Endometrial microvascular endothelial cells (primary cell): ENCODE results near the gene SMPD1. TPM values are rescaled to one million over a fixed set of nuclear protein-coding genes. Genes with fewer than 3 reads are reported as not detected.

Experiments used
- in situ Hi-C: cut with HindIII; loops from 2 replicates; pipeline ENCODE4 v1.10.0; 2017; ENCODE audit warnings: low sequenced_read_pairs, low pct_unique_long_range_greater_than_20kb; ENCODE audit errors: inconsistent ontology term
- total RNA-seq: library from RNA; depleted of rRNA; stranded (reverse); fragments of >200 nt; gene quantifications from one replicate; pipeline ENCODE4 v1.2.3, GENCODE V29; 2015; ENCODE audit errors: inconsistent ontology term

Gene SMPD1
- total RNA-seq, 1 donor from 2014 or later: 83.9 TPM

- in situ Hi-C loops: loop anchor here (25.0 kb wide), 1 partner anchor 207 kb away; the partner anchor contains the start of genes ILK, RRP8, TAF10 and TPP1
Observed at GRCh38 chr11:6405052-6405667, 14.9 kb downstream of the SMPD1 start.

- in situ Hi-C loops: loop anchor here (25.0 kb wide), 1 partner anchor 206 kb away; the partner anchor contains the start of genes ILK, RRP8, TAF10 and TPP1
Observed at GRCh38 chr11:6405846-6406245, 15.6 kb downstream of the SMPD1 start.

GRCh38 chr11:6406370-6406769 is 16.1 kb downstream of the SMPD1 start:
- in situ Hi-C loops: loop anchor here (25.0 kb wide), 1 partner anchor 206 kb away; the partner anchor contains the start of genes ILK, RRP8, TAF10 and TPP1

GRCh38 chr11:6410695-6411430 is 20.6 kb downstream of the SMPD1 start:
- in situ Hi-C loops: loop anchor here (25.0 kb wide), 1 partner anchor 201 kb away; the partner anchor contains the start of genes ILK, RRP8, TAF10 and TPP1

GRCh38 chr11:6411594-6412031 is 21.3 kb downstream of the SMPD1 start:
- in situ Hi-C loops: loop anchor here (25.0 kb wide), 1 partner anchor 201 kb away; the partner anchor contains the start of genes ILK, RRP8, TAF10 and TPP1

GRCh38 chr11:6413791-6414201 is 23.5 kb downstream of the SMPD1 start:
- in situ Hi-C loops: loop anchor here (25.0 kb wide), 1 partner anchor 199 kb away; the partner anchor contains the start of genes ILK, RRP8, TAF10 and TPP1

GRCh38 chr11:6414874-6415328 is 24.6 kb downstream of the SMPD1 start:
- in situ Hi-C loops: loop anchor here (25.0 kb wide), 1 partner anchor 197 kb away; the partner anchor contains the start of genes ILK, RRP8, TAF10 and TPP1

- in situ Hi-C loops: loop anchor here (25.0 kb wide), 1 partner anchor 197 kb away; the partner anchor contains the start of genes ILK, RRP8, TAF10 and TPP1
Observed at GRCh38 chr11:6415797-6416196, 25.5 kb downstream of the SMPD1 start.

- in situ Hi-C loops: loop anchor here (25.0 kb wide), 1 partner anchor 194 kb away; the partner anchor contains the start of genes ILK, RRP8, TAF10 and TPP1
Observed at GRCh38 chr11:6417907-6418556, 27.8 kb downstream of the SMPD1 start.

- in situ Hi-C loops: loop anchor here (25.0 kb wide), 1 partner anchor 194 kb away; the partner anchor contains the start of genes ILK, RRP8, TAF10 and TPP1
Observed at GRCh38 chr11:6418557-6419008, 28.3 kb downstream of the SMPD1 start.

- in situ Hi-C loops: loop anchor here (25.0 kb wide), 1 partner anchor 193 kb away; the partner anchor contains the start of genes ILK, RRP8, TAF10 and TPP1
Observed at GRCh38 chr11:6419009-6419631, 28.8 kb downstream of the SMPD1 start, which contains the start of gene APBB1. Gene APBB1, minus strand, starts transcription at chr11:6419094. Its CDS starts 7,747 bp downstream, at chr11:6411347.

- in situ Hi-C loops: loop anchor here (25.0 kb wide), 1 partner anchor 192 kb away; the partner anchor contains the start of genes ILK, RRP8, TAF10 and TPP1
Observed at GRCh38 chr11:6420677-6421076, 30.4 kb downstream of the SMPD1 start.

- in situ Hi-C loops: no loop called here
Observed at GRCh38 chr11:6427516-6427915, 37.2 kb downstream of the SMPD1 start.

- in situ Hi-C loops: no loop called here
Observed at GRCh38 chr11:6431861-6432260, 41.6 kb downstream of the SMPD1 start.

GRCh38 chr11:6433998-6434660 is 43.9 kb downstream of the SMPD1 start:
- in situ Hi-C loops: no loop called here

GRCh38 chr11:6437423-6437822 is 47.1 kb downstream of the SMPD1 start:
- in situ Hi-C loops: no loop called here

GRCh38 chr11:6437993-6438392 is 47.7 kb downstream of the SMPD1 start:
- in situ Hi-C loops: no loop called here
